ENCODE measurements around the gene PRKCZ. TPM values are rescaled to one million over a fixed set of nuclear protein-coding genes. Genes with fewer than 3 reads are reported as not detected.

Gene PRKCZ
- total and polyA plus RNA-seq, 2 experiments from 2014 or later: 1.4 to 2.8 TPM

GRCh38 chr1:2156866-2157265, 106.7 kb downstream of the PRKCZ start:
- no peak overlapping the region for H3K9ac ChIP-seq
- no peaks in the 10 kb centered on the region for H4K20me1 ChIP-seq (ENCODE audit: insufficient read depth)
- H3K79me2 ChIP-seq (ENCODE audit: insufficient read depth): no peaks in the 10 kb centered on the region
- H3K36me3 ChIP-seq (ENCODE audit: low read depth): no peaks in the 10 kb centered on the region
- no peaks in the 10 kb centered on the region for H3K4me1 ChIP-seq (ENCODE audit: insufficient read depth)
- H3K9me3 ChIP-seq (ENCODE audit: low read depth): no peaks in the 10 kb centered on the region
- in situ Hi-C loops (cut with MboI): no loop called here
- no peaks in the 10 kb centered on the region for H3K27me3 ChIP-seq (replicated peaks; ENCODE audit: insufficient read depth)
- H3K27ac ChIP-seq: no peak overlapping the region
- no peaks in the 10 kb centered on the region for H3K9me2 ChIP-seq (ENCODE audit: insufficient read depth)
- H3F3A ChIP-seq (ENCODE audit: insufficient read depth): no peaks in the 10 kb centered on the region
- H2AFZ ChIP-seq: no peak overlapping the region
- no peak overlapping the region for H3K4me3 ChIP-seq
- TF ChIP-seq EZH2phosphoT487 (IDR thresholded peaks at IDR 0.05; ENCODE audit: insufficient read depth, low read depth) (no peak), EZH2 (IDR thresholded peaks at IDR 0.05; ENCODE audit: insufficient read depth, poor library complexity, severe bottlenecking) (no peak)
- H3K4me2 ChIP-seq (ENCODE audit: unreplicated experiment): no peak overlapping the region
- DNase-seq: no peak
- WGBS, 2 experiments (ENCODE audit: low coverage in 1 of 2, low lambda C conversion rate in 2 of 2, missing lambda C conversion rate in 2 of 2): 49 to 53% methylated on average over 9 of the region's 9 CpGs

DNA sequence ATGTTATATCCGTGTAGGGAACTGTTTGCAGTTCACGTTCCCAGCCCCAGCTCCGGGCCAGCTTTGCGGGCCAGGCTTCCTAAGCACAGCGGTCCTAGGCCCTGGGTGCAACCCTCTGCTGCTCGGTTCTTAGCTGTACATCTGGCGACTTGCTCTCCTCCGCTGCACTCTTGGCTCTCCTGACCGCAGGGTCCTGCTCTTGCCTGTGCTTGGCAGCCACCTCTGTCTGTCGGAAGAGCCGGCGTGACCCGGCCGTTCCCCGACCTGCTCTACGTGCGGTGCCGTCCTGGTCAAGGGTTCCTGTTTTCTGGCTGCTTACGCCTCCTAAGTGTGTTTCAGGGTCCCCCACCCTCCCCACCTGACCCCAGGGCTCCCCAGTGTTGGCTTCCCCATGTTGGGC, 107.6 kb downstream of the PRKCZ start:
- no peaks in the 10 kb centered on the region for H3K9me2 ChIP-seq (ENCODE audit: insufficient read depth)
- no peaks in the 10 kb centered on the region for H3K4me1 ChIP-seq (ENCODE audit: insufficient read depth)
- no peak overlapping the region for H3K4me3 ChIP-seq
- WGBS, 2 experiments (ENCODE audit: low coverage in 1 of 2, low lambda C conversion rate in 2 of 2, missing lambda C conversion rate in 2 of 2): 72 to 75% methylated on average over 16 to 19 of the region's 19 CpGs
- no peaks in the 10 kb centered on the region for H3K27me3 ChIP-seq (replicated peaks; ENCODE audit: insufficient read depth)
- in situ Hi-C loops (cut with MboI): no loop called here
- no peaks in the 10 kb centered on the region for H3K36me3 ChIP-seq (ENCODE audit: low read depth)
- no peaks in the 10 kb centered on the region for H3K9me3 ChIP-seq (ENCODE audit: low read depth)
- no peaks in the 10 kb centered on the region for H3F3A ChIP-seq (ENCODE audit: insufficient read depth)
- H3K9ac ChIP-seq: no peak overlapping the region
- no peaks in the 10 kb centered on the region for H4K20me1 ChIP-seq (ENCODE audit: insufficient read depth)
- DNase-seq: no peak
- H2AFZ ChIP-seq: no peak overlapping the region
- TF ChIP-seq EZH2phosphoT487 (IDR thresholded peaks at IDR 0.05; ENCODE audit: insufficient read depth, low read depth) (no peak), EZH2 (IDR thresholded peaks at IDR 0.05; ENCODE audit: insufficient read depth, poor library complexity, severe bottlenecking) (no peak)
- H3K27ac ChIP-seq: no peak overlapping the region
- no peak overlapping the region for H3K4me2 ChIP-seq (ENCODE audit: unreplicated experiment)
- no peaks in the 10 kb centered on the region for H3K79me2 ChIP-seq (ENCODE audit: insufficient read depth)

DNA sequence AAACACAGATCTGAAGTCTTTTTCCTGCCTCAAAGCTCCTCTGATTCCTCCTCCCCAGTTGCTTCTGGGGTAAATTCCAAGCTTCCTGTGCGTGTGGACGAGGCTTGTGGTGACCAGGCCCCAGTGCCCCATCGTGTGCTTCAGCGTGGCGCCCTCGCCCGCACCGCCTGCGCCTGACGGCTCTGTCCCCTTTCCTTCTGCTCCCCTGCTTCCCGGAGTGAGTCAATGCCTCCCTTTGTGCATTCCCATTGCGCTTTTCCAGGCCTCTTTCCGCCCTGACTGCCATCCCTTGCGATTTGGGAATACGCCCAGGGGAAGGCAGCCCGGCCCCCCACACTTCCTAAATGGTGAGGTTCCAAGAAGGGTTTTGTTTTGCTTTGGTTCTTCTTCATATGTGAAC, 108.1 kb downstream of the PRKCZ start:
- WGBS, 2 experiments (ENCODE audit: low coverage in 1 of 2, low lambda C conversion rate in 2 of 2, missing lambda C conversion rate in 2 of 2): 72 to 79% methylated on average over 16 of the region's 16 CpGs
- no peaks in the 10 kb centered on the region for H4K20me1 ChIP-seq (ENCODE audit: insufficient read depth)
- no peak overlapping the region for H2AFZ ChIP-seq
- no peaks in the 10 kb centered on the region for H3K36me3 ChIP-seq (ENCODE audit: low read depth)
- H3K4me1 ChIP-seq (ENCODE audit: insufficient read depth): no peaks in the 10 kb centered on the region
- H3K9ac ChIP-seq: no peak overlapping the region
- H3K27me3 ChIP-seq (replicated peaks; ENCODE audit: insufficient read depth): no peaks in the 10 kb centered on the region
- no peaks in the 10 kb centered on the region for H3F3A ChIP-seq (ENCODE audit: insufficient read depth)
- no peaks in the 10 kb centered on the region for H3K9me3 ChIP-seq (ENCODE audit: low read depth)
- DNase-seq: no peak
- in situ Hi-C loops (cut with MboI): no loop called here
- H3K4me3 ChIP-seq: no peak overlapping the region
- H3K27ac ChIP-seq: no peak overlapping the region
- no peaks in the 10 kb centered on the region for H3K79me2 ChIP-seq (ENCODE audit: insufficient read depth)
- no peaks in the 10 kb centered on the region for H3K9me2 ChIP-seq (ENCODE audit: insufficient read depth)
- H3K4me2 ChIP-seq (ENCODE audit: unreplicated experiment): no peak overlapping the region
- no peak for TF ChIP-seq EZH2phosphoT487 (IDR thresholded peaks at IDR 0.05; ENCODE audit: insufficient read depth, low read depth)
- no peak for TF ChIP-seq EZH2 (IDR thresholded peaks at IDR 0.05; ENCODE audit: insufficient read depth, poor library complexity, severe bottlenecking)

DNA sequence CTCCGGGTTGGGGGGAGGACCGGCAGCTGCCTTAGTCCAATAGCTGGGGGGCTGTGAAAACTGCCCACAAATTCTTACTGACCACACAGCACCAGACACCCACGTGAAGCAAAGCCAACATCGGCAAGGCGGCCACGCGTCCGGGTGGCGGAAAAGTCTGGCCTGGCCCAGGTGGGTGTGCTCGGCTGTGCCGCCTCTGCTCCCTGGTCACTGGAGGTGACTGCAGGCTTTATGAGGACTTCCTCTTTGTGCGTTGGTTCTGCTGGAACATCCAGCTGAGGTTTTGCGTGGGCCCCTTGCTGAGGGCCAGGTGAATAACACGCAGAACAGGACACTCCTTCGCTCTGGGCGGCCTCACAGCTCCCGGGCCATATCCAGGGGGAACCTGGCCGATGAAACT, 108.9 kb downstream of the PRKCZ start:
- Histone ChIP-seq H4K20me1 (ENCODE audit: insufficient read depth) (no peaks in the 10 kb centered on the region), H3K36me3 (ENCODE audit: low read depth) (no peaks in the 10 kb centered on the region), H3K79me2 (ENCODE audit: insufficient read depth) (no peaks in the 10 kb centered on the region), H3K4me3 (no peak overlapping the region), H3K4me2 (ENCODE audit: unreplicated experiment) (no peak overlapping the region), H3K9me2 (ENCODE audit: insufficient read depth) (no peaks in the 10 kb centered on the region), H3K9me3 (ENCODE audit: low read depth) (no peaks in the 10 kb centered on the region), H3K9ac (no peak overlapping the region), H2AFZ (no peak overlapping the region), H3K27ac (no peak overlapping the region), H3K4me1 (ENCODE audit: insufficient read depth) (no peaks in the 10 kb centered on the region), H3K27me3 (replicated peaks; ENCODE audit: insufficient read depth) (no peaks in the 10 kb centered on the region), H3F3A (ENCODE audit: insufficient read depth) (no peaks in the 10 kb centered on the region)
- 84 to 85% methylated on average over 18 of the region's 18 CpGs for WGBS, 2 experiments (ENCODE audit: low coverage in 1 of 2, low lambda C conversion rate in 2 of 2, missing lambda C conversion rate in 2 of 2)
- no peak for DNase-seq
- TF ChIP-seq EZH2phosphoT487 (IDR thresholded peaks at IDR 0.05; ENCODE audit: insufficient read depth, low read depth): no peak
- TF ChIP-seq EZH2 (IDR thresholded peaks at IDR 0.05; ENCODE audit: insufficient read depth, poor library complexity, severe bottlenecking): no peak
- in situ Hi-C loops (cut with MboI): no loop called here

Measured in GM23248 (cell line).